Stimulated activated CD4-positive, alpha-beta T cell treated with anti-CD3 and anti-CD28 coated beads, Interleukin-15, amount 100 ng/mL, for 1 hour (primary cell): Measurements from ENCODE around the gene MORN1.

Source experiments
- DNase-seq, 2 donors: peaks; one replicate each; pipeline ENCODE4 v3.0.0-alpha.2; 2020; ENCODE audit warnings: low read depth in 1 of 2, low spot score in 1 of 2

Gene MORN1

DNA sequence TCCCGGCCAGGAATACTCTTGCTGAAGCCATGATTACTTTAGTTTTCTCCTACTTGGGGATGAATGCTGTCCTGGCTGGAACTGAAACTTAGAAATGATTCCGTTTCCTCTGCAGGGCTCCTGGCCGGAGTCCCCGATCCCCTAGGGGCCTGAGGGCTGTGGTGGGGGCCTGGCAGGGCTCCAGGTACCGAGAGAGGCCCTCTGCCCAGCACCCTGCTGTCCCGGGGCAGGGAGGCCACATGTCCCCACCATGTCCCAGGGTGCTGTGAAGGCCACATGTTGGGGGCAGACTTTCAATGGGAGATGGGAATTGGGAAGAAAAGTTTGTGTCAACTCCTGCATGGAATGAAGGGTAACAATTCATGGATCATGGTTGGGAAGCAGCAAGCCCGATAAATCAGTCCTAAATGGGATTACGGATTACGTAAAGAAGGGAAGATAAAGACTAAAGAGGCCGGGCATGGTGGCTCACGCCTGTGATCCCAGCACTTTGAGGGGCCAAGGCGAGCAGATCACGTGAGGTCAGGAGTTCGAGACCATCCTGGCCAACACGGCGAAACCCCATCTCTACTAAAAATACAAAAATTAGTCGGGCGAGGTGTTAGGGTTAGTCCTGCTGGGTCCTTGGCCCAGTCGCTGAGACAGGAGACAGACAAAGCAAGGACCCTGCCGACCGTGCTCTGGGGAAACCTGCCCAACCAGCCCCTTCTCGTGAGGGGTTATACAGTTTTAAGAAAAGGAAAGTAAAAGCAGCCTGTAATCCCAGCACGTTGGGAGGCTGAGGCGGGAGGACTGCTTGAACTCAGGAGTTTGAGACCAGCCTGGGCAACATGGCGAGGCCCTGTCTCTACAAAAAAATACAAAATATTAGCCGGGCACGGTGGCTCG is 37.6 kb downstream of the MORN1 start:
- no peak for DNase-seq

DNA sequence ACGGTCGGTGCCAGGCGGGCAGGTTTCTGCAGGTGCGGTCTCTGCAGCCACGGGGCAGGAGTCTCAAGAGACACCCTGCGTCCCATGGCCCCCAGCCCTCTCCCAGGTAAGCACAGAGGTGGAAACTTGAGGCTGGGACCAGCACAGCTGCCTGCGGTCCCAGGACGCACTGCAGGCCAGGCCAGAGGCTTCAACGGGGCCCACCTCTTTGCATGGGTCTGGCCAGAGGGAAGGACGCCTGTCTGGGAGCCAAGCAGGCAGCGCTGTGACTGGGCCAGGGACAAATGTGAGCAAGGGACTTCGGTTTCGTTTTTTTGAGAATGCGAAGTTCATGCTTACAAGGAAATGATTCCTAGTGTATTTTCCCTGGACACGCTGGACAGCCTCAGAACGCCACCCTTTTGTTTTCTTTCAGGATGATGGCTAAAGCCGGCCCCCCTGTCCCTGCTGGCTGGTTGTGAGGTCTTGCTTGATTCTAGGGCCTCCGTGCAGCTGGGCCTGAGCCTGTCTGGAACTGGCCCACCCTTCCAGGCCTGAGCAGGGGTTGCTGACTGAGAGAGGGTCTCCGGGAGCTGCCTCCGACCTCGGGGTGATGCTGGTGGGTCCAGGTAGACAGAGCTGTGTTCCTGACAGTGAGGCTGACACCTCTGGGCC is 38.3 kb downstream of the MORN1 start:
- no peak for DNase-seq

DNA sequence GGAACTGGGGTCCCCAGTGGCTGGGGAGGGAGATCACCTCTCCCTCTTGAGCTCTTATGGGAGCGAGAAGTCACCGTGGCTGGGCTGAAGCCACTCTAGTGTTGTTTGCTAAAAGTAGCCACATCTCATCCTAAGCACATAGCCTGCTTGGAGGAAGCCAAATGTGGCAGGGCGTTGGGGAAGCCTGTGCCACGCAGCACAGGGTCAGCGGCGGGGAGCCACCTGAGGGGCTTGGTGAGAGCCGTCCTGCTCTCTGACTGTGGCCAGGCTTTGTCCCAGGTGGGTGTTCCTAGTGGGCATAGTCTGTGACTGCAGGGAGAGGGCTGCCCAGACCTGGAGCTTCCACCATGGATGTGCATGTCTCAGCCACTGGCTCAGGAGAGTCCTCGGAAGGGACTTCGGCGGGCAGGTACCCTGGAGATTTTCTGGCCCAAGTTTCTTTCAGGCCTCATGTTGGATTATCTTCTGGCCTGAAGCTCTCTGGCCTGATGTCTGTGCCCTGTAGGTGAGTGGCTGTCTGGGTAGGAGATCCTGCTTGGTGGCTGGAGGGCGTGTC is 38.9 kb downstream of the MORN1 start:
- no peak for DNase-seq

DNA sequence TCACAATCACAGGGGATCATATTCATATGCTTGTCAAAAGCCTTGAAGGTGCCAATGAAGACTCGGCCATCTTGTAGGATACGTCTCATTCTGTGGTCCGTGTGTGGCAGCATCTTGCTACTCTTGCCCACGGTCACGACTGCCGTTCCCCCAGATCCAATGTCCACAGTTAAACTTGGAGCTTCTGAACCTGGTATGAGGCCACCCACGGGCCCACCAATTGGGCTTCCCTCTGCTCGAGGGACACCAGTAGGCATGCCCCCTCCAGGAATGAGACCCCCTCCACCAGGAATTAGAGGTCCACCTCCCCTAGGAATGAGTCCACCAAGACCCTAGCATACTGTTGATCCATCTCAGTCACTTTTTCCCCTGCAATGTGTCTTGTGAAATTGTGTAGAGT is 39.6 kb downstream of the MORN1 start:
- no peak for DNase-seq

DNA sequence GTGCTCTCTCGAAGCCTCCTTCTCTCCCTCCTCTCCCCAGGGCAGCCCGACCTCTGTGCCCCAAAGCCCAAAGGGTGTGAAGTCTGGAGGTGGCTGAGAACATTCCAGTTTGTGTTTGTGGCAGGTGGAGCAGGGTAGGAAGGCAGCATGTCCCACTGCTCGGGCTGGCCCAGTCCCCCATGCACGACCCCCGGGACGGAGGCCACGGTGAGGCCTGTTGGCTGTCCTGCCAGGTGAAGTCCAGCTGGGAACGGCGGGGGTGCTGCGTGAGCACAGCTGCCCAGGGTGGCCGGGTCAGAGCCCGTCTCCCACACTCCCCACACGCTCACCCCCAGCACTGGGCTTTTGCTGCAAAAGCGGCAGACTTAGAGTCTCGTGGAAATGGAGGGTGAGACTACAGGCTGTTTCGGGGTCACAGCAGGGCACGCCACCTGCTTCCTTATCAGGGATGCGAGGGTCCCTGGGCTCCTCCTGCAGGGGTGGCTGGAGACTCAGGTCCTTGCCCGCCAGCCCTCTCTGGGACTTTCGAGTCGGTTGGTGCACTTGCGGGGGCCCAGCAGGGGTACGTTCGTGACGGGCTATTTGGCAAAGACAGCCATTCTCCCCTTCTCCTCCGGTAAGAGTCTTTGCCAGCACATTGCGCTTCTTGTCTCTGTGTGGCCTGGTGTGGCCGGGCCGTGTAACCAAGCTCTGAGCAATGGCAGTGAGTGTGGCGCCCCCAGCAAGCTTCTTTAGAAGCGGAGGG is 40.3 kb downstream of the MORN1 start:
- no peak for DNase-seq

DNA sequence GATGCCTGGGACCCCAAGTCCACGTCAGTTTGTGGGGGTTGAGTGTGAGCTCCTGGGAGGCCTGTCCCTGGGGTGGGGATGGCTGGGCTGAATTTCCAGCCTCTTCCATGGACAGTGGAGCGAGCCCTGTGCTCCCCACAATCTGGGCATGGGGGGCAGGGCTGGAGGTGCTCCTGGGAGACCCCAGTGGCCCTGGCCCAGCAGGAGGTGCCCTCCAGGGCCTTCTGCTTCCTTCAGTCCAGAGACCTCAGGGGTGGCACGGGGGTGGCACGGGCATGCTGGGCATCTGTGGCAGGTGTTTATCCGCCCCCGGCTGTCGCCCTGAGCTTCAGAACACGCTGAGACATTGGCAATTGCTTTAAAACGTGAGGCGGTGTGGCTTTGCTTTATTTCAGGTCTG is 40.9 kb downstream of the MORN1 start:
- no peak for DNase-seq

DNA sequence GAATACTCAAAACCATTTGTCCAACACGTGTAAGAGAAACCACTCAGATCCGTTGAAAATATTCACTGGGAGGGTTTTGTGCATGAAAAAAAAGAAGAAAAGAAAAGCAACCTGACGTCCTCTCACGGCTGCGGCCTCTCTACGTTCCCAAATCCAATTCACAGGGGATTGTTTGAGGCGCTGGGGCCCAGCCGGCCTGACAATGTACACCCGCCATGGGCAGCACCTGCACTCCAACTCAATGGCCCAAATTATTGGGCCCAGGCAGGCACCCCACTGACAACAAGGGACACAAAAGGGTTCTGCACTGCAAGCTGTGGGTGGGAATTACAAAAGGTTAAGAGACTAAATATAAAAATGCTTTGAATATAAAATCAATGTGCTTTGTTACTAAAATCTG is 41.5 kb downstream of the MORN1 start:
- DNase-seq, result no peak

DNA sequence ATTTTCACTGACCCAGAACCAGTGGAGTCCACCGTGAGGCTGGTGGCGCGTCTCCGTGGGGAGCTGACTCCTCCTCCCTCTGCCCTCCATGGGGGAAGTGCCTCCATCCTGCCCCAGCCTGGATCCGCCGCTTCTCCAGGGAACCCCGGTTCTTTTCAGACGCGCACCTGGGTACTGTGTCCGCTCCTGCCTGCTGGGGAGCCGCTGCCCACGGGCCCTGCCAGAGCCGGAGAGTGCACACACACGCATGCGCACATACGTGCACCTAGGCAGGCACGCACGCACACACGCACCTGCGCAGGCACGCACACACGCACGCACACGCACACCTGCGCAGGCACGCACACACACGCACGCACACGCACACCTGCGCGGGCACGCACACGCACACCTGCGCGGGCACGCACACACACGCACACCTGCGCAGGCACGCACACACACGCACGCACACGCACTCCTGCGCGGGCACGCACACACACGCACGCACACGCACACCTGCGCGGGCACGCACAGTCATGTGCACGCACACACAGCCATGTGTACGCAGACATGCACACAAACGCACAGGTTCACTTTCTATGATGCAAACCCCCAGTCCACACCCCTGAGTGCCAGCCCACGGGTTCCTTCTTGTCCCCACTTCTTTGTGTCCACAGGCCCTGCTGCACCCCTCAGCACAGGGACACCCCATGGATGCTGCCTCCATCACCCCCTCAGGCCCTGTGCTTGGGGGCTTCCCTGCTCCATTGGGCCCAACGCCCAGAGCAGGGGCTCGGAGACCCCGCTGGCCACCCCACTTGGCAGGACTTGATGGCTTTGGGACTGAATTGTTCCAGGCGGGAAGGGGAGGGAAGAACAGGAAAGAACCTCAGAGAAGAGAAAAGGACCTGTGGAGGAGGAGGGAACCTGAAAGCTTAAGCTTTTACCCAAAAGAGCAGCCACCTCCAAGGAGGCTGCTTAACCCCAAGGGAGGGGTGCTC is 42.7 kb downstream of the MORN1 start:
- DNase-seq, result no peak

DNA sequence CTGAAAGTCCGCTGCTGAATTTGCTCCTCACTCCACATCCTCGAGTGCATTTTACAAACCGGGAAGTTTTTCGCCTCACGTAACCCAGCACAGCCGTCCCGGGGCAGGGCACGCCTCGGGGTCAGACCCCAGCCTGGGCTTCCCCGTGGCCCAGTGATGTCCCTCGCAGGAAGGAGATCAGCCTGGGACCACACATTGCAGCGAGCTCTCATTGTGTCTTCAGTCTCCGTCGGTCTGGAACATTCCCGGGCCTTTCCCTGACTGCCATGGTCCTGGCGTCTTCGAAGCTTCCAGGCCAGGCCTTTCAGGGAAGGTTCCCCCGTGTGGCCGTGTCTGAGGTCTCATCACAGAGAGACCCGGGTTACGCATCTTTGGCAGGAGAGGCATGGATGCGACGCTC is 43.5 kb downstream of the MORN1 start:
- DNase-seq, result no peak

DNA sequence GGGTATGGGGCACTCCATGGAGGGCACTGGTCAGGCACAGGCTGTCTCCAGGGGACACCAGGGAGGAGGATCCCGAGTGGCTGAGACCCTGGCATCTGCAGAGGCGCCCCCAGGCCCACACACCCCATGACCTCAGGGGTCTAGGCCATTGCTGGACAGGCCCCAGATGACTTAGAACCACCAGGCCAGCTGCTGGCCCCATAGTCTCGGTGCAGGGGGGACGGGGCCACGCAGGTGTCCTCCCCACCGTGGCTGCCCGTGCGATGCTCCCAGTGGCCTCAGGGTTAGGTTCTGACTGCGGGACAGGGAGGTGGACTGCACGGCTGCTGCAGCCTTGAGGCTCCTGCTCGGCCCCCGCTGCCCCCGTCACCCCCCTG is 44.0 kb downstream of the MORN1 start:
- DNase-seq, result no peak

DNA sequence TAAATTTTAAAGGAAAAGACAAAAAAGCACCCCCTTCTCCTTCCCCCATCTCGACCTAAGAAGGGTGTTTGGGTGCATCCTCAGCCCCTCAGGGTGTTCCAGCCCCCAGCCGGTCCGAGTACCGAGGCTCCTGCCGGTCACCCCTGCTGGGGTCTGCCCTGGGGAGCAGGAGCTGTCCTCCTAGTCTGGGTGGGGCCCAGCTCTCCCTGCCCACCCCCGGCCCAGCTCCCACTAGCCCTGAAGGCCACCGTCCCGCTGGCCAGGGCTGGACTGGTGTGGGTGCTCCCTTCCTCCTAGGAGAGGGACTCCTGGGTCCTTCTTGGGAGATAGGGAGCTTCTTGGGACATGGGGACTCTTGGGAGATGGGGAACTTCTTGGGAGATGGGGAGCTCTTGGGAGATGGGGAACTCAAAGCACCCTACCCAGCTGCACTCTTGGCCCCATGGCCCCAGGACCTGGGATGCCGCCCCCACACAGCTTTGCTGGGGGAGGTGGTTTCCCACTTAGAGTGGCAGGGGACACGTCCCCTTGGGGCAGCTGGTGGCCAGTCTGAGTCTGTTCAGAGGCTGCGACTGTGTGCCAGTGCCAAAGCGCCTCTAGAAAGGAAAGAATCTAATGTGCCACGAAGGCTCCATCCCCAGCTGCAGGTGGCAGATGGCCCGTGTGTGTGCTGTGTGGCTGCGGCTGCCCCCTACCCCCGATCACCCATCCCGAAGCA is 44.5 kb downstream of the MORN1 start:
- no peak for DNase-seq

DNA sequence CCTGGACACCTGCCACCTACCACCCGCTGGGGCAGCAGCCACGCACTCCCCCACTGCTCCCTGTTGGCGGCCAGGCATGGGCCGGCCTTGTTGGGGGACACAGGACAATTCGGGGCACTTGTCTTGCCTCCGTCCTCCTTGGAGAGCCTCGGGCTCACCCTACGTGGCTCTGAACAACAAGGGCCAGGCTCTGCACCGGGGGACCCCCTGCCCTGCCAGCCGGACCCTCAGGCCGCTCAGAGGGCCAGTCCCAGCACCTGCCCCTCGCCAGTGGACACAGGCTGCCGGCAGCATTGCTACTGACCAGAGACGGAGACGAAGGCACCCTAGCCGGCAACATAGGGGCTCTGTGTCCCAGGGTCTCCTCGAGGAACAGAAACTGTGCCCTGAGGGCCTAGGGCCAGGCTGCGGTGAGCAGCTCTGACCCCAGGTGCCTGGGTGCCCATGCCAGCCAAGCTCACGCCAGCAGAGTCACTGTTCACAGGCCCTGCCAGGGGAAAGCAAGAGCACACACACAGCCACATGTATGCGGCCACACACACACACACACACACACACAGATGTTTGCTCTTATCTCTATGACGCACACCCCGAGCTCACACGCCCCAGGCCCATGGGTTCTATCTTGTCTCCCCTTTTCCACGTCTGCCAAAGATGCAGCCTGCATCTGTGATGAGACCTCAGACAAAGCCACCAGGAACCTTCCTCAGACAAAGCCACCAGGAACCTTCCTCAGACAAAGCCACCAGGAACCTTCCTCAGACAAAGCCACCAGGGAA is 45.9 kb downstream of the MORN1 start:
- DNase-seq, result no peak

DNA sequence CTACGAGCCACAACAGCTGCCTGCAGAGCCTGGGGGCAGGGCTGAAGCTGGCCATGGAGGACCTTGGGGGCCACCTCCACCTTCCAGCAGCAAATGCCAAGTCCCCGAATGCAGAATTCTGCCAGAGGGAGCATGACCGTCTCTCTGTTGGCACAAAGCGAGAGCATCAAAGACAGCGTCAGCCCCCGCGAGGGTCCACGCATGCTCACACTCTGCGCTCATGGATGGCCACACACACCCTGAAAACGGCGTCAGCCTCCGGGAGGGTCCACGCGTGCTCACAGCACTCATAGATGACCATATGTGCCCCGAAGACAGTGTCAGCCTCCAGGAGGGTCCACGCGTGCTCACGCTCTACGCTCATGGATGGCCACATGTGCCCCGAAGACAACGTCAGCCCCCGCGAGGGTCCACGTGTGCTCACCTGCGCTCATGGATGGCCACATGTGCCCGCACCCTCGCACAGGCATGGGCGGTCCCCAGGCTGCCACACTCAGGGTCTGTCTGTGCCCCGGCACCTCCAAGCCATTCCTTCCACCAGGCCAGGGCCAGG is 46.5 kb downstream of the MORN1 start:
- DNase-seq, result no peak

DNA sequence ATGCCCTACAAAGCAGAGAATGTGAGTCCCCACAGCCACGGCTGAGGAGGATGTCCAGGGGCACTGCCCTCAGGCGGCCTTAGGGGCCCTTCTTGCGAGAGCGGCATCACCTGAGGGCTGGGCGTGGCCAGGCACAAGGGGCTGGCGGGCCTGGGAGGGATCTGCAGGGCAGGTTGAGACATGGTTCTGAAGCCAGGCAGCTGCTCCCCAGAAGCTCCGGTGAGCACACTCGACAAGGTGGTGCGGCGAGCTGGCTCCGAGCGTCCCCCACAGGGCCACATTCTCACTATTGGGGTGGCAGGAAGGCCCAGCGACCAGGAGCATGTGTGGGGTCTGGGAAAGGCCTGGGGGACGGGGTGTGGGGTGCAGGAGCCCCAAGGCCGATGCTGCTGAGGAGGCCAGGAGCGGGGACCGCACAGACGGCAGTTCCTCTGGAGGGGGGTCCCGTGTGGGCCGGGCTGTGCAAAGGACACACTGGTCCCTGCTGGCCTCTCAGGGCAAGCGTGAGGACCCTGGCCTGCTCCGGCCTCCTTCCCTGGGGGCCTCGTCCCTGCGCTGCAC is 47.2 kb downstream of the MORN1 start:
- no peak for DNase-seq

DNA sequence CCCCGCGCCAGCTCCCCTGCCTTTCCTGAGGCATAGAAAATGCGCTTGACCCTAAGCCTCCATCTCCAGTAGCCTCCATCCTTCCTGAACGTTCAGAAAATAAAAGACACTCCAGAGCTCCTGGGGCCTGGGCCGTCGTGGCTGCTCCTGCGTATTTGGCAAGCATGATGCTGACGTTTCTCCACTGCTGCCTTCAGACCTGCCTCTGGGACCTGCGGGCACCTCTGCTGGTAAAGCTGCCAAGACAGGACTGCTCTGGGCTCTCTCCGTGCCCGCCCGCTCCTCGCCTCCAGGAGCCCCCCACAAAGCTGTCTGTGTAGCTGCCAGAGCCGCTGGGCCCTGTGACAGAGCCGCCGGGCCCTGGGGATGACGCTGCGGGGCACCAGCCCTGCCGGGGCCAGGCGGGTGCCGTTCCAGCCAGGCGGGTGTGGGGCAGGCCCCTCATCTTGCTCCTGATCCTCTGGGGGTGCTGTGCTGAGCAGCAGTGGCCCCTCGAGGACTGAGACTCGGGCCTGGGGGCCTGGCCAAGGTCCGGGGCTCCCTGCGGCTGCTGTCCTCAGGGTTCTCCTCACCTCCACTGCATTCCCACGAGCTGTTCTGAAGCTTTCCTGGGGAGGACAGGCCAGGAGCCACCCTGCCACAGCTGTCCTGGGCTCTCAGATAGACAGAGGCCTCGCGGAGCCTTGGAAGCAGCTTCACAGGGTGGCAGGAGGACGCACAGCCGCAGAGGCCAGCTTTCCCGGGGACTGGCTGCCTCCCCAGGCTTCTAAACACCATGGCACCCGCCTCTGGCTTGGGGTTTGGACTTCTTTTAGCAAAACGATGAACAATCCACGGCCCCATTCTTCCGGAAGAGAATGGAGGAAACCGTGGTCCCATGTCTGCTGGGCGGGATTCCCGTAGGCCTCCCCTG is 48.1 kb downstream of the MORN1 start:
- no peak for DNase-seq

DNA sequence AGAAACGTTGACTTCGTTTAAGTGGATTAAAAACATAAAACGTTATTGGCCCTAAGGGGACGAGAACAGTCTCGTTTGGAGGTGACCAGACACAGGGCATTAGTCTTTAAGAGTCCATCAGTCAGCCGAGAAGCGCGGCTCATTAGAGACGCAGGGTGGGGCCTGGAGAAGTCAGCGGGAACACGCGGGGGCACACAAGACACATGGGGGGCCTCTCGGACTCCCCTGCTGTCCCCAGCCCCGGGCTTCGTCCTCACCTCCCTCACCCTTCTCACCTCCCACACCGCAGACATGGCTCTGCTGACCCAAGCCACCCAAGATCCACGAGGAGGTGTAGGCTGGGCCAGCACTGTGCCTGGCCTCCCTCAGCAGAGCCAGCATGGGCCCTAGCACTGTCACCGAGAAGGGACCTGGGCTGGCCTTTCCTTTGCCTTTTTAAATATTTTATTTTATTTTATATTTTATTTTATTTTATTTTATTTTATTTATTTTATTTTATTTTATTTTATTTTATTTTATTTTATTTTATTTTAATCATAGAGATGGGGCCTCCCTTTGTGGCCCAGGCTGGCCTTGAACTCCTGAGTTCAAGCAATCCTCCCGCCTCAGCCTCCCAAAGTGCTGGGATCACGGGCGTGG is 48.9 kb downstream of the MORN1 start:
- no peak for DNase-seq
